SK-N-SH (cell line): ENCODE data around the gene CPLX1. TPM values are rescaled to one million over a fixed set of nuclear protein-coding genes. Genes with fewer than 3 reads are reported as not detected.

Experiments used
- CTCF ChIA-PET: fragments of 300-600, 350-600 bp; formaldehyde crosslinking; extraction: SDS; loops from one replicate; lab custom pipeline; 2021; lab: Yijun Ruan, JAX
- POLR2A ChIA-PET: fragments of 350-600 bp; sonication (Branson Sonifier 250); formaldehyde crosslinking; extraction: SDS; loops from one replicate; lab custom pipeline; 2020; ENCODE audit warnings: antibody characterized with exemption, inconsistent platforms; lab: Yijun Ruan, JAX
- DNase-seq: peaks from one replicate; pipeline ENCODE4 v3.0.0; 2012
- H2AFZ ChIP-seq: fragments of 200-600 bp; sonication (generic); 2 replicates; pipeline ENCODE4 v1.8.1; 2016; ENCODE audit warnings: antibody characterized with exemption, mild to moderate bottlenecking, low read depth
- H3F3A ChIP-seq: fragments of 200-600 bp; sonication (generic); replicated peaks from 2 replicates; pipeline ENCODE3; 2016; ENCODE audit warnings: antibody characterized with exemption, mild to moderate bottlenecking; ENCODE audit not compliant: insufficient read depth
- H3K27ac ChIP-seq, 2 experiments: fragments of 200-500 bp in 1 of 2; fragments of 200-600 bp in 1 of 2; sonication (Bioruptor generic) in 1 of 2; sonication (generic), shearing (Covaris generic) in 1 of 2; 2 replicates each; pipeline versions ENCODE4 v1.5.1 to v1.6.1; 2014 to 2016; ENCODE audit warnings: low read depth in 2 of 2, inconsistent platforms in 1 of 2, low read length in 1 of 2, mild to moderate bottlenecking in 1 of 2, mixed read lengths in 1 of 2
- H3K27me3 ChIP-seq: fragments of 200-600 bp; sonication (generic), shearing (Covaris generic); 2 replicates; pipeline ENCODE4 v1.6.1; 2016; ENCODE audit warnings: mixed run types; ENCODE audit not compliant: insufficient read depth
- H3K36me3 ChIP-seq, 2 experiments: fragments of 200-500 bp in 1 of 2; fragments of 200-600 bp in 1 of 2; sonication (Bioruptor generic) in 1 of 2; sonication (generic) in 1 of 2; replicated peaks in 1 of 2; 2 replicates each; pipeline versions ENCODE3 to v1.5.1; 2014 to 2016; ENCODE audit warnings: low read length in 1 of 2, mild to moderate bottlenecking in 1 of 2; ENCODE audit not compliant: insufficient read depth in 2 of 2, control insufficient read depth in 1 of 2
- H3K4me1 ChIP-seq, 2 experiments: fragments of 200-500 bp in 1 of 2; fragments of 200-600 bp in 1 of 2; sonication (Bioruptor generic) in 1 of 2; sonication (generic), shearing (Covaris generic) in 1 of 2; 2 replicates each; pipeline versions ENCODE4 v1.5.1 to v1.6.1; 2014 to 2016; ENCODE audit warnings: low read depth in 1 of 2, low read length in 1 of 2, mixed run types in 1 of 2; ENCODE audit not compliant: insufficient read depth in 2 of 2, control insufficient read depth in 1 of 2
- H3K4me2 ChIP-seq: fragments of 200-600 bp; sonication (generic), shearing (Covaris generic); 2 replicates; pipeline ENCODE4 v1.6.1; 2017; ENCODE audit warnings: mixed run types
- H3K4me3 ChIP-seq, 2 experiments: fragments of 200-500 bp in 1 of 2; fragments of 200-600 bp in 1 of 2; sonication (Bioruptor generic) in 1 of 2; sonication (generic), shearing (Covaris generic) in 1 of 2; 2 replicates each; pipeline versions ENCODE4 v1.5.1 to v1.8.1; 2014 to 2016; ENCODE audit warnings: low read depth in 2 of 2, inconsistent platforms in 1 of 2, low read length in 1 of 2, mild to moderate bottlenecking in 1 of 2, mixed read lengths in 1 of 2, moderate library complexity in 1 of 2
- H3K79me2 ChIP-seq: fragments of 200-600 bp; sonication (generic); 2 replicates; pipeline ENCODE4 v1.8.1; 2017; ENCODE audit warnings: mild to moderate bottlenecking; ENCODE audit not compliant: insufficient read depth
- H3K9ac ChIP-seq: fragments of 200-600 bp; sonication (generic); 2 replicates; pipeline ENCODE4 v1.6.1; 2017; ENCODE audit warnings: mixed run types
- H3K9me2 ChIP-seq: fragments of 200-600 bp; sonication (generic); 2 replicates; pipeline ENCODE4 v1.6.1; 2017; ENCODE audit warnings: mixed run types
- H3K9me3 ChIP-seq: fragments of 200-600 bp; sonication (generic); 2 replicates; pipeline ENCODE4 v1.6.1; 2017; ENCODE audit warnings: mixed run types, mild to moderate bottlenecking, moderate library complexity
- H4K20me1 ChIP-seq: fragments of 200-600 bp; sonication (generic); 2 replicates; pipeline ENCODE4 v1.6.1; 2017; ENCODE audit warnings: mild to moderate bottlenecking, mixed run types; ENCODE audit not compliant: insufficient read depth
- ELF1 ChIP-seq: IDR thresholded peaks from 2 replicates; pipeline ENCODE4 v1.4.0; 2012
- EP300 ChIP-seq, 2 experiments: IDR thresholded peaks; 2 replicates each; pipeline versions ENCODE4 v1.4.0 to v1.6.1; 2012; ENCODE audit warnings: borderline replicate concordance in 1 of 2, low read depth in 1 of 2, low read length in 1 of 2
- FOXJ3 ChIP-seq: sonication (generic); formaldehyde crosslinking; IDR thresholded peaks from 2 replicates; pipeline ENCODE4 v1.5.1; 2020; ENCODE audit warnings: mild to moderate bottlenecking, missing genetic modification reagents
- GATA2 ChIP-seq: sonication (generic); formaldehyde crosslinking; IDR thresholded peaks from 2 replicates; pipeline ENCODE4 v1.5.0; 2020; ENCODE audit warnings: mild to moderate bottlenecking, missing genetic modification reagents
- JUND ChIP-seq: IDR thresholded peaks from 2 replicates; pipeline ENCODE4 v1.4.0; 2012
- MXI1 ChIP-seq: IDR thresholded peaks from 2 replicates; pipeline ENCODE4 v1.6.1; 2012; ENCODE audit warnings: mild to moderate bottlenecking, low read depth, low read length, improper control_type of control experiment
- POLR2AphosphoS5 ChIP-seq: IDR thresholded peaks from 2 replicates; pipeline ENCODE4 v1.6.1; 2012; ENCODE audit warnings: low read depth, low read length
- RAD21 ChIP-seq: IDR thresholded peaks from 2 replicates; pipeline ENCODE4 v1.6.1; 2012; ENCODE audit warnings: mild to moderate bottlenecking, low read length
- RCOR1 ChIP-seq: fragments of 150-350 bp; IDR thresholded peaks from 2 replicates; pipeline ENCODE4 v1.6.1; 2017; ENCODE audit warnings: antibody characterized with exemption, low read length
- REST ChIP-seq: IDR thresholded peaks from 2 replicates; pipeline ENCODE4 v1.6.1; 2012; ENCODE audit warnings: mild to moderate bottlenecking, low read depth, low read length, moderate library complexity
- RFX5 ChIP-seq: IDR thresholded peaks from 2 replicates; pipeline ENCODE4 v1.6.1; 2012; ENCODE audit warnings: mild to moderate bottlenecking, improper control_type of control experiment, low read length
- RXRA ChIP-seq: IDR thresholded peaks from 2 replicates; pipeline ENCODE4 v1.4.0; 2012; ENCODE audit warnings: low read depth, mild to moderate bottlenecking, borderline replicate concordance
- SMC3 ChIP-seq: IDR thresholded peaks from 2 replicates; pipeline ENCODE4 v1.6.1; 2012; ENCODE audit warnings: low read depth, low read length, improper control_type of control experiment
- TAF1 ChIP-seq: IDR thresholded peaks from 2 replicates; pipeline ENCODE4 v1.6.1; 2012; ENCODE audit warnings: low read depth, mild to moderate bottlenecking, low read length, moderate library complexity, borderline replicate concordance
- ZBTB33 ChIP-seq: IDR thresholded peaks from 2 replicates; pipeline ENCODE4 v1.4.0; 2012; ENCODE audit warnings: low read depth, borderline replicate concordance
- WGBS: methylation state at CpG from one replicate; pipeline ENCODE4 v1.1.6; 2017; ENCODE audit warnings: low lambda C conversion rate; 5-methylcytosine and 5-hydroxymethylcytosine counted together
- polyA plus RNA-seq, 3 experiments: library from polyadenylated mRNA; depleted of rRNA; stranded (reverse); fragments of >200 nt; gene quantifications; 2 replicates each; pipeline ENCODE4 v1.2.3, GENCODE V29; 2012
- TF ChIP-seq, protein P1 (sequence below): fragments of 150-350 bp; IDR thresholded peaks from 2 replicates; pipeline ENCODE4 v1.6.1; 2016; ENCODE audit warnings: mild to moderate bottlenecking, low read depth, low read length

CPLX1 gene
- polyA plus RNA-seq, 1 of the 3 experiments (the other 2 are of a cell fraction), result 0.56 TPM

- Histone ChIP-seq H3F3A (no peaks in the 10 kb centered on the region), H3K9me3 (no peaks in the 10 kb centered on the region), H3K4me3 (no peak overlapping the region), H3K4me1 (peaks cover 0 to 11% of the 10 kb centered on the region in 2 experiments; a peak in 1 of 4 replicates), H3K36me3 (no peaks in the 10 kb centered on the region), H2AFZ (no peak overlapping the region), H3K27ac (no peak overlapping the region), H3K9me2 (no peaks in the 10 kb centered on the region), H3K79me2 (no peaks in the 10 kb centered on the region), H3K4me2 (no peak overlapping the region), H3K9ac (no peak overlapping the region), H3K27me3 (no peaks in the 10 kb centered on the region), H4K20me1 (no peaks in the 10 kb centered on the region)
- ChIA-PET POLR2A (no interaction called here), CTCF (no interaction called here)
- TF ChIP-seq REST, result no peak
- TF ChIP-seq GATA2 (CRISPR knock-in tag), result no peak
- TF ChIP-seq FOXJ3 (CRISPR knock-in tag), result no peak
- TF ChIP-seq JUND, result no peak
- TF ChIP-seq TAF1, result no peak
- no peak for TF ChIP-seq RCOR1
- no peak for TF ChIP-seq RXRA
- no peak for TF ChIP-seq ELF1
- TF ChIP-seq RFX5, result no peak
- TF ChIP-seq ZBTB33, result no peak
- DNase-seq, result no peak
- WGBS, result 60% methylated on average over 1 of the region's 9 CpGs
These were observed 6.6 kb upstream of the CPLX1 start for GRCh38 chr4:832536-832935.

DNA sequence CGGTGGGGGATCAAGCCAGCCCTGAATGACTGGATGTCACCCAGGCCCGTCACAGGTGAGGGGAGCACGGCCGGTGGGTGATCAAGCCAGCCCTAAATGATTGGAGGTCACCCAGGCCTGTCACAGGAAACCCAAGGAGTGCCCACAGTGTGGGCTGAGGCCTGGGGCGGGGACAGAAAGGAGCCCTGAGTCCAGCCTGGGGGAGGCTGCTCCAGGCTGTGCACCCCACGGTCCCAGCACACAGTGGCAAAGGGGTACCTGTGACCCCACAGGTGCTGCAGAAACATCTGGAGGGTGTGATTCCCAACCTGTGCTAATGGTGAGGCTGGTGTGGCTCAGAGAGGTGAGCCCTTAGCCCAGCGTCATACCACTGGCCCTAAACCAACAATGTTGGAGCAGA is 6.2 kb upstream of the CPLX1 start:
- Histone ChIP-seq H3K9me3 (no peaks in the 10 kb centered on the region), H3K27ac (no peak overlapping the region), H3K9me2 (no peaks in the 10 kb centered on the region), H3K4me1 (peaks cover 0 to 13% of the 10 kb centered on the region in 2 experiments; a peak in 1 of 4 replicates), H3K4me2 (no peak overlapping the region), H3K4me3 (no peak overlapping the region), H4K20me1 (no peaks in the 10 kb centered on the region), H3K27me3 (no peaks in the 10 kb centered on the region), H2AFZ (no peak overlapping the region), H3K9ac (no peak overlapping the region), H3K79me2 (no peaks in the 10 kb centered on the region), H3K36me3 (no peaks in the 10 kb centered on the region), H3F3A (no peaks in the 10 kb centered on the region)
- 82% methylated on average over 4 of the region's 7 CpGs for WGBS
- ChIA-PET CTCF (no interaction called here), POLR2A (no interaction called here)
- DNase-seq, result no peak
- TF ChIP-seq GATA2 (CRISPR knock-in tag) (no peak), EP300 (IDR thresholded peaks at IDR 0.05; ENCODE audit: borderline replicate concordance in 1 of 2, low read depth in 1 of 2, low read length in 1 of 2) (no peak), ELF1 (no peak), RCOR1 (no peak), SMC3 (no peak), POLR2AphosphoS5 (no peak), RAD21 (no peak), FOXJ3 (CRISPR knock-in tag) (no peak), JUND (no peak), RXRA (no peak), MXI1 (no peak)
- TF ChIP-seq, protein P1, sequence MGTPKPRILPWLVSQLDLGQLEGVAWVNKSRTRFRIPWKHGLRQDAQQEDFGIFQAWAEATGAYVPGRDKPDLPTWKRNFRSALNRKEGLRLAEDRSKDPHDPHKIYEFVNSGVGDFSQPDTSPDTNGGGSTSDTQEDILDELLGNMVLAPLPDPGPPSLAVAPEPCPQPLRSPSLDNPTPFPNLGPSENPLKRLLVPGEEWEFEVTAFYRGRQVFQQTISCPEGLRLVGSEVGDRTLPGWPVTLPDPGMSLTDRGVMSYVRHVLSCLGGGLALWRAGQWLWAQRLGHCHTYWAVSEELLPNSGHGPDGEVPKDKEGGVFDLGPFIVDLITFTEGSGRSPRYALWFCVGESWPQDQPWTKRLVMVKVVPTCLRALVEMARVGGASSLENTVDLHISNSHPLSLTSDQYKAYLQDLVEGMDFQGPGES, result no peak
